Measurements from ENCODE around the gene RPN2. TPM values are rescaled to one million over a fixed set of nuclear protein-coding genes. Genes with fewer than 3 reads are reported as not detected.

Gene RPN2
- total RNA-seq, 2 donors from 2014 or later, result 154 to 269 TPM

DNA sequence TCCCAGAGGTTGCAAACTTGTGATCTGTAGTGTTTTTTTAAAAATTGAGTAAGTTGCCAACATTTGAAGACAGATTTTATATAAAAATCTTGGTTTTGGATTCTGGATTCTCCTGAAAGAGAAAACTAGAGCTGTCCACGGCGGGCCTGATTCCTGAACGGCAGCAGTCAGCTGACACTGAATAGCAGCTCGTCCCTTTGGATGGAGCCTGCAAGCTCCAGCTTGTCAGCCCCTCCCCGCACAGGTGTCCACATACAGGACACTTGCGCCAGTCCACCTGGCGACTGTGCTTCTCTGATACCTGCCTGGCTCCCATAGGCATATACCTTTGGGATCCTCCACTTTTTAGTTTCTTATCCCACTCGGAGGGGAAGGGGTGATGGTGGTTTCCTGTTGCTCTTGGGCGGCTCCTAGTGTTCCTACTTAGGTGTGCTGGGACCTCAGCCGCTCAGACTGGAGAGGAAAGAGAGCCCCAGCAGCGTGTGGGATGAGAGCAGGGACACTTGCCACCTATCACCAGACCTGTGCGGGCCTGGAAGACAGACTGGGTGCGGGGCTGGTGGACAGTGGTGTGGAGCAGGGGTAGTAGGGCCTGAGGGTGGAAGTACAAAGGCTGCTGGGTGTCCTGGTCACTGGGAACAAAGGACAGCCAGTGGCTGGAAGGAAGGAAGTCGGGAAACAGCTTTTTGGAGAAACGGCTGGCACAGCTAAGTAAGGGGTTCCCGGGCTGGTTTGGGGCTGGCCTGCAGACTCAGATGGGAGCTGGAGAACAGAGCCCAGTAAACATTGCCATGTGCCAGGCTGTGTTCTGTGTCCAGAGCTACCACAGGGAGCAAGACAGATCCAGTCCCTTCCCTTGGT, 64.2 kb downstream of the RPN2 start:
- Histone ChIP-seq H3K27ac (no peak overlapping the region), H3K4me3 (no peak overlapping the region), H3K4me1 (no peaks in the 10 kb centered on the region), H3K36me3 (peaks cover 6% of the 10 kb centered on the region), H3K9me3 (no peaks in the 10 kb centered on the region), H3K9ac (ENCODE audit: low read depth in 2 of 2, low read length in 2 of 2) (no peak overlapping the region), H3K27me3 (no peaks in the 10 kb centered on the region)
- no peak for DNase-seq
- intact Hi-C loops (cut with DNase I), result no loop called here
- TF ChIP-seq, protein P1, sequence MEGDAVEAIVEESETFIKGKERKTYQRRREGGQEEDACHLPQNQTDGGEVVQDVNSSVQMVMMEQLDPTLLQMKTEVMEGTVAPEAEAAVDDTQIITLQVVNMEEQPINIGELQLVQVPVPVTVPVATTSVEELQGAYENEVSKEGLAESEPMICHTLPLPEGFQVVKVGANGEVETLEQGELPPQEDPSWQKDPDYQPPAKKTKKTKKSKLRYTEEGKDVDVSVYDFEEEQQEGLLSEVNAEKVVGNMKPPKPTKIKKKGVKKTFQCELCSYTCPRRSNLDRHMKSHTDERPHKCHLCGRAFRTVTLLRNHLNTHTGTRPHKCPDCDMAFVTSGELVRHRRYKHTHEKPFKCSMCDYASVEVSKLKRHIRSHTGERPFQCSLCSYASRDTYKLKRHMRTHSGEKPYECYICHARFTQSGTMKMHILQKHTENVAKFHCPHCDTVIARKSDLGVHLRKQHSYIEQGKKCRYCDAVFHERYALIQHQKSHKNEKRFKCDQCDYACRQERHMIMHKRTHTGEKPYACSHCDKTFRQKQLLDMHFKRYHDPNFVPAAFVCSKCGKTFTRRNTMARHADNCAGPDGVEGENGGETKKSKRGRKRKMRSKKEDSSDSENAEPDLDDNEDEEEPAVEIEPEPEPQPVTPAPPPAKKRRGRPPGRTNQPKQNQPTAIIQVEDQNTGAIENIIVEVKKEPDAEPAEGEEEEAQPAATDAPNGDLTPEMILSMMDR (IDR thresholded peaks at IDR 0.05), result no peak

DNA sequence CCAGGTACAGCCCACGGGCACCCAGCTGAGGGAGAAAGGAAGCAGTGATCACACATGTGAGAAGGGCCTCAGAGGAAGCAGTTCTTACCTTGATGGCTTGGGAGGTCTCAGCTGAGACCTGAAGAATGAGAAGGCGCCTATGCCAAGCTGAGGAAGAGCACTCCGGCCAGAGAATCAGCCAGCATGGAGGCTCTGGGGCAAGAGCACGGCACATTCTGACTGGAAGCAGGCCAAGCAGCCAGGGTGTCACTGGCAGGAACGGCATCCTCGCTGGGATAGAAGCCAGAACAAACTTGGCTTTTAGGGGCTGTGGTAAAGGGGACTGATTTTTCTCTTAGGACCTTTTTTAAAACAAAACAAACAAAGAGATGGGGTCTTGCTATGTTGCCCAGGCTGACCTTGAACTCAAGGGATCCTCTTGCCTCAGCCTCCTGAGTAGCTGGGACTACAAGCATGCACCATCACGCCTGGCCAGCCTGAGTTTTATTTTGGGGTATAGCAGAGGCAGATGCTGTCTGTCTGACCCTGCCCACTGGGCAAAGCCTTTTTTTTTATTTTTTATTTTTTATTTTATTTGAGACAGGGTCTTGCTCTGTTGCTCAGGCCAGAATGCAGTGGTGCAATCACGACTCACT, 64.9 kb downstream of the RPN2 start:
- DNase-seq, result no peak
- peaks cover 6% of the 10 kb centered on the region for H3K36me3 ChIP-seq

DNA sequence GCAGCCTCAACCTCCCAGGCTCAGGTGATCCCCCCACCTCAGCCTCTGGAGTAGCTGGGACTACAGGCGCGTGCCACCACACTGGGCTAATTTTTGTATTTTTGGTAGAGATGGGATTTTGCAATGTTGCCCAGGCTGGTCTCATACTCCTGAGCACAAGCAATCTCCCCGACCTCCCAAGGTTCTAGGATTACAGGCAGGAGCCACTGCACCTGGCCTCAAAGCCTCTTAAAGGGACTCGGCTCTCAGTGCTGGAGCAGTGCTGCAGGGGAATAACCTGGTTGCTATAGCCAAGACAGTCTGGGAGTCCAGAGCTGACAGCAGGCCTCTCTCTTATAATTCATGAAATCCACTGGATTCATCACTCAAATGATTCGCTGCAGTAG, 65.4 kb downstream of the RPN2 start:
- no peaks in the 10 kb centered on the region for H3K27me3 ChIP-seq
- no peaks in the 10 kb centered on the region for H3K4me1 ChIP-seq
- intact Hi-C loops (cut with DNase I), result no loop called here
- H3K9me3 ChIP-seq, result no peaks in the 10 kb centered on the region
- H3K36me3 ChIP-seq, result peaks cover 6% of the 10 kb centered on the region
- H3K27ac ChIP-seq, result no peak overlapping the region
- no peak for DNase-seq
- no peak overlapping the region for H3K9ac ChIP-seq (ENCODE audit: low read depth in 2 of 2, low read length in 2 of 2)
- no peak overlapping the region for H3K4me3 ChIP-seq
- TF ChIP-seq, protein P1 (IDR thresholded peaks at IDR 0.05), result no peak

More for the DNA sequence above, 64.9 kb downstream of the RPN2 start:
- no peaks in the 10 kb centered on the region for H3K9me3 ChIP-seq
- no peak overlapping the region for H3K4me3 ChIP-seq
- no peak overlapping the region for H3K9ac ChIP-seq (ENCODE audit: low read depth in 2 of 2, low read length in 2 of 2)
- intact Hi-C loops (cut with DNase I), result no loop called here
- no peaks in the 10 kb centered on the region for H3K27me3 ChIP-seq
- TF ChIP-seq, protein P1 (IDR thresholded peaks at IDR 0.05), result no peak
- no peak overlapping the region for H3K27ac ChIP-seq
- H3K4me1 ChIP-seq, result no peaks in the 10 kb centered on the region

DNA sequence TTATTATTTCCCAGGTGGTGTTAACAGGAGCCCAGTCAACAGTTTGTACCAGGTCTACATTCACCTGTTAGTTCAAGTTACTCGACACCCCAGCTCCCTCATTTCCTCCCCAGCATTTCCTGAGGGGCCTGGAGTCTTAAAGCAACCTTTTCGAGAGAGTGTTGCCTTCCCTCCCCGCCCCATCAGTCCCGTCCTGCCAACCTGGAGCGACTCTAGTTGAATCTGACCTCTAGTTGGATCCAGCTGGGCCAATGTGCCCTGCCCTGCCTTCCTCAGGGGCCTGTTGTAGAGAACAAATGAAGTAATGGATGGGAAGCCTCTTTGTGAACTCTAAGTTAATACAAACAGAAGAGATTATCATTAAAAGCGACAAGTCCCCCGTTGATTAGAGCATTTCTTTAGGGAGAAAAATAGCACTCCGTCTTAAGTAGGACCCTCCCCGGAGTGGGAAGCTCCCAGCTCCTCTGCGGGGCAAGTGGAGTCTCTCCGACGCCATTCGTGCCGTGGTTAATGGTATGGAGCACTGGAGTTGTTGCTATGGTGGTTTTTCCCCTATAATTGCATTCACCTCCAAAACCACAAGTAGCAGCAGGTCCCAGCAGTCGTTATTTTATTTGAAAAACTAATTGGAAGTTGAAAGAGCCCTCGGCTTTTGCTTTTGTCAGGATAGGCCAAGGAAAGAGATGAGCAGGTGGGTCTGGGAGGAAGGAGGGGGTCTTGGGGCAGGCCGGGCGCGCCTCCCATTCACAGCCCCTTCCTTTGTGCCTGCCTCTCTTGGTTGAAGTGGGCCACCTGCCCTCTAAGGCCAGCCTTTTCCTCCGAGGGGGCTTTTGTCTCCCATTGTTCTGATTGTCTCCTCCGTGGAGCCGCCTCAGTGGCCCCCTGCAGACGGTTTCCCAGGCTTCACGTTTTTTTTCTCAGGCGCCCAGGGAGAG, 66.4 kb downstream of the RPN2 start:
- no peaks in the 10 kb centered on the region for H3K4me1 ChIP-seq
- no peak overlapping the region for H3K4me3 ChIP-seq
- H3K27me3 ChIP-seq, result no peaks in the 10 kb centered on the region
- intact Hi-C loops (cut with DNase I), result no loop called here
- TF ChIP-seq, protein P1 (IDR thresholded peaks at IDR 0.05), result no peak
- H3K9me3 ChIP-seq, result no peaks in the 10 kb centered on the region
- no peak overlapping the region for H3K27ac ChIP-seq
- H3K36me3 ChIP-seq, result peaks cover 6% of the 10 kb centered on the region
- no peak for DNase-seq
- no peak overlapping the region for H3K9ac ChIP-seq (ENCODE audit: low read depth in 2 of 2, low read length in 2 of 2)

DNA sequence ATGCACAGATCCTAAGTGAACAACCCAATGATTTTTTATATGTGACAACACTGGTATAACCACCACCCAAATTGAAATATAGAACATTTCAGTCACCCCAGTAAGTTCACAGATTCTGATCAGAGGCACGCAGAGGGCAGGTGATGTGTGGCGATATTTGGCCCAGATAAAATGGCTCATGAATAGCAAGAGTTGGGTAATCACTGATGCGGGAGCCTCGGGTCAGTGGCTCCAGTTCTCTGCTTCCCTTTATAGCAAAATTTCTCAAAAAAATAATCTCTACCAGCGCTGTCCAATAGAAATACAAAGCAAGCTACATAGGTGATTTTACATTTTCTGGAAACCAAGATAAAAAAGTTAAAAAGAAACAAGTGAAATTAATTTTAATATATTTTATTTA, 67.6 kb downstream of the RPN2 start:
- no peak for DNase-seq
- Histone ChIP-seq H3K9me3 (no peaks in the 10 kb centered on the region), H3K36me3 (peaks cover under 1% of the 10 kb centered on the region), H3K27ac (no peak overlapping the region), H3K9ac (ENCODE audit: low read depth in 2 of 2, low read length in 2 of 2) (no peak overlapping the region), H3K4me3 (no peak overlapping the region), H3K27me3 (no peaks in the 10 kb centered on the region), H3K4me1 (no peaks in the 10 kb centered on the region)
- intact Hi-C loops (cut with DNase I), result no loop called here
- TF ChIP-seq, protein P1 (IDR thresholded peaks at IDR 0.05), result no peak
